HG03575 (cell line): ENCODE measurements around the gene SRGAP3.

Experiments
- ATAC-seq: cut with Tn5 transposase; IDR thresholded peaks from one replicate; pipeline ENCODE4 v1.9.1; 2021; ENCODE audit not compliant: unreplicated experiment, insufficient number of reproducible peaks, low FRiP score; ENCODE audit errors: extremely low read depth

SRGAP3 gene

GRCh38 chr3:9207116-9207763 is 42.2 kb downstream of the SRGAP3 start:
- no peak for ATAC-seq

- no peak for ATAC-seq
Measured at GRCh38 chr3:9206287-9206686, 43.2 kb downstream of the SRGAP3 start.

GRCh38 chr3:9205345-9206143 is 43.9 kb downstream of the SRGAP3 start:
- ATAC-seq = no peak

GRCh38 chr3:9204253-9204992 is 45.0 kb downstream of the SRGAP3 start:
- ATAC-seq = no peak

GRCh38 chr3:9203317-9203716 is 46.1 kb downstream of the SRGAP3 start:
- no peak for ATAC-seq

- no peak for ATAC-seq
Measured at GRCh38 chr3:9202546-9202945, 46.9 kb downstream of the SRGAP3 start.

- no peak for ATAC-seq
Measured at GRCh38 chr3:9201955-9202354, 47.5 kb downstream of the SRGAP3 start.

- ATAC-seq = no peak
Measured at GRCh38 chr3:9201266-9201665, 48.2 kb downstream of the SRGAP3 start.

- no peak for ATAC-seq
Measured at GRCh38 chr3:9199775-9200174, 49.7 kb downstream of the SRGAP3 start.

- no peak for ATAC-seq
Measured at GRCh38 chr3:9198899-9199335, 50.5 kb downstream of the SRGAP3 start.

- no peak for ATAC-seq
Measured at GRCh38 chr3:9198261-9198660, 51.2 kb downstream of the SRGAP3 start.

- ATAC-seq = no peak
Measured at GRCh38 chr3:9196020-9196419, 53.4 kb downstream of the SRGAP3 start.

- no peak for ATAC-seq
Measured at GRCh38 chr3:9195390-9195789, 54.1 kb downstream of the SRGAP3 start.

- ATAC-seq = no peak
Measured at GRCh38 chr3:9194509-9195184, 54.8 kb downstream of the SRGAP3 start.

- no peak for ATAC-seq
Measured at GRCh38 chr3:9193633-9194195, 55.7 kb downstream of the SRGAP3 start.

- no peak for ATAC-seq
Measured at GRCh38 chr3:9193211-9193610, 56.2 kb downstream of the SRGAP3 start.

- ATAC-seq = no peak
Measured at GRCh38 chr3:9192248-9193025, 57.0 kb downstream of the SRGAP3 start.

- ATAC-seq = no peak
Measured at GRCh38 chr3:9190276-9190675, 59.2 kb downstream of the SRGAP3 start.
